OCI-LY1 (cell line): ENCODE results near the gene HRC.
A peak's percentile ranks its signal among the peaks of the same experiment; 100 is the strongest.

Experiments used
- H2AFZ ChIP-seq: fragments of 200-600 bp; sonication (generic), shearing (Covaris generic); 2 replicates; pipeline ENCODE4 v1.6.0; 2014; ENCODE audit warnings: antibody characterized with exemption, mild to moderate bottlenecking, low read length
- H3F3A ChIP-seq: fragments of 200-600 bp; sonication (generic), shearing (Covaris generic); 2 replicates; pipeline ENCODE4 v1.6.0; 2014; ENCODE audit warnings: mild to moderate bottlenecking, antibody characterized with exemption, low read length, moderate library complexity; ENCODE audit not compliant: insufficient read depth
- H3K27ac ChIP-seq: fragments of 200-600 bp; sonication (generic); 2 replicates; pipeline ENCODE4 v1.5.1; 2014; ENCODE audit warnings: low read length, mixed run types, mild to moderate bottlenecking, low read depth; ENCODE audit not compliant: poor library complexity, severe bottlenecking
- H3K27me3 ChIP-seq: fragments of 200-600 bp; sonication (generic); 2 replicates; pipeline ENCODE4 v1.6.0; 2014; ENCODE audit warnings: antibody characterized with exemption, mild to moderate bottlenecking, low read length, moderate library complexity; ENCODE audit not compliant: insufficient read depth
- H3K36me3 ChIP-seq: fragments of 200-600 bp; sonication (generic); 2 replicates; pipeline ENCODE4 v1.6.1; 2014; ENCODE audit warnings: mild to moderate bottlenecking, antibody characterized with exemption, low read length, moderate library complexity, mixed read lengths; ENCODE audit not compliant: insufficient read depth
- H3K4me1 ChIP-seq: fragments of 200-600 bp; sonication (generic); 2 replicates; pipeline ENCODE4 v1.5.1; 2014; ENCODE audit warnings: mild to moderate bottlenecking, low read length, moderate library complexity; ENCODE audit not compliant: insufficient read depth, severe bottlenecking
- H3K4me2 ChIP-seq: fragments of 200-600 bp; sonication (generic), shearing (Covaris generic); 2 replicates; pipeline ENCODE4 v1.6.1; 2014; ENCODE audit warnings: low read length
- H3K4me3 ChIP-seq: fragments of 200-600 bp; sonication (generic); 2 replicates; pipeline ENCODE4 v1.5.1; 2014; ENCODE audit warnings: low read length, low read depth, mild to moderate bottlenecking, mixed read lengths; ENCODE audit not compliant: poor library complexity, severe bottlenecking
- H3K79me2 ChIP-seq: fragments of 200-600 bp; shearing (Covaris generic); 2 replicates; pipeline ENCODE4 v1.6.1; 2016; ENCODE audit warnings: mixed run types, low read length, mixed read lengths; ENCODE audit not compliant: insufficient read depth
- H3K9ac ChIP-seq: fragments of 200-600 bp; sonication (generic), shearing (Covaris generic); 2 replicates; pipeline ENCODE4 v1.6.1; 2014; ENCODE audit warnings: mild to moderate bottlenecking, low read length, mixed read lengths
- H3K9me2 ChIP-seq: fragments of 200-600 bp; sonication (generic), shearing (Covaris generic); 2 replicates; pipeline ENCODE4 v1.6.1; 2014; ENCODE audit warnings: low read depth, mild to moderate bottlenecking, low read length, mixed read lengths
- H3K9me3 ChIP-seq: fragments of 200-600 bp; shearing (Covaris generic); 2 replicates; pipeline ENCODE4 v1.6.1; 2014; ENCODE audit warnings: low read length, mixed read lengths
- H4K20me1 ChIP-seq: fragments of 200-600 bp; sonication (generic), shearing (Covaris generic); 2 replicates; pipeline ENCODE4 v1.6.0; 2016; ENCODE audit warnings: mild to moderate bottlenecking, low read length; ENCODE audit not compliant: insufficient read depth
- CTCF ChIP-seq: fragments of 200-600 bp; sonication (generic), shearing (Covaris generic); IDR thresholded peaks from 2 replicates; pipeline ENCODE4 v1.5.1; 2017; ENCODE audit warnings: mild to moderate bottlenecking, antibody characterized with exemption, low read length, moderate library complexity, mixed read lengths
- EZH2 ChIP-seq: fragments of 200-600 bp; sonication (generic), shearing (Covaris generic); IDR thresholded peaks from 2 replicates; pipeline ENCODE4 v1.8.0; 2017; ENCODE audit warnings: borderline replicate concordance, mixed run types, mild to moderate bottlenecking, antibody characterized with exemption, low read length, moderate library complexity, mixed read lengths

Gene HRC

GRCh38 chr19:49120868-49121267 lies 34.3 kb downstream of the HRC start:
- H3K4me1 ChIP-seq, result peaks cover 19% of the 10 kb centered on the region

GRCh38 chr19:49120325-49120683 lies 34.9 kb downstream of the HRC start:
- Histone ChIP-seq H3K36me3 (no peaks in the 10 kb centered on the region), H3K9ac (no peak overlapping the region), H3K27me3 (0 out of 2 replicates have a peak, but pooled peaks cover 7% of the 10 kb centered on the region), H2AFZ (no peak overlapping the region), H4K20me1 (no peaks in the 10 kb centered on the region), H3K79me2 (no peaks in the 10 kb centered on the region), H3K4me3 (no peak overlapping the region), H3K27ac (no peak overlapping the region), H3K4me2 (peak overlapping the region; percentile 98), H3K9me3 (no peaks in the 10 kb centered on the region), H3K4me1 (peaks cover 19% of the 10 kb centered on the region), H3K9me2 (no peaks in the 10 kb centered on the region), H3F3A (peaks cover 5% of the 10 kb centered on the region; the same call in 1 of the 2 replicates)
- no peak for TF ChIP-seq EZH2
- no peak for TF ChIP-seq CTCF

More at GRCh38 chr19:49120868-49121267, 34.3 kb downstream of the HRC start:
- Histone ChIP-seq H3K36me3 (no peaks in the 10 kb centered on the region), H2AFZ (no peak overlapping the region), H3K79me2 (no peaks in the 10 kb centered on the region), H3K27me3 (0 out of 2 replicates have a peak, but pooled peaks cover 7% of the 10 kb centered on the region), H3K9me2 (no peaks in the 10 kb centered on the region), H4K20me1 (no peaks in the 10 kb centered on the region), H3F3A (peaks cover 5% of the 10 kb centered on the region; the same call in 1 of the 2 replicates), H3K4me3 (no peak overlapping the region), H3K4me2 (no peak overlapping the region), H3K9ac (no peak overlapping the region), H3K9me3 (no peaks in the 10 kb centered on the region), H3K27ac (no peak overlapping the region)
- no peak for TF ChIP-seq CTCF

- peaks cover 23% of the 10 kb centered on the region for H3K4me1 ChIP-seq
- H2AFZ ChIP-seq, result peak within 1 kb of the TSS; percentile 20; the same call in 1 of the 2 replicates
- H3K79me2 ChIP-seq, result no peaks in the 10 kb centered on the region
- peaks cover 5% of the 10 kb centered on the region; the same call in 1 of the 2 replicates for H3F3A ChIP-seq
- H3K4me3 ChIP-seq, result peak within 1 kb of the TSS; percentile 73
- peak within 1 kb of the TSS; percentile 55 for H3K27ac ChIP-seq
- H4K20me1 ChIP-seq, result no peaks in the 10 kb centered on the region
- H3K27me3 ChIP-seq, result 0 out of 2 replicates have a peak, but pooled peaks cover 7% of the 10 kb centered on the region
- H3K9ac ChIP-seq, result peak within 1 kb of the TSS; percentile 80
- H3K4me2 ChIP-seq, result peak within 1 kb of the TSS; percentile 98
- no peaks in the 10 kb centered on the region for H3K9me3 ChIP-seq
- TF ChIP-seq EZH2 (no peak; the same call in 1 of the 2 replicates), CTCF (no peak)
- H3K9me2 ChIP-seq, result no peaks in the 10 kb centered on the region
- H3K36me3 ChIP-seq, result no peaks in the 10 kb centered on the region
These were observed 35.5 kb downstream of the HRC start, which contains the start of gene PPFIA3 for GRCh38 chr19:49119411-49120324. TSS of gene PPFIA3 (plus strand) at chr19:49119544. CDS start at chr19:49127874, 8,330 bp downstream.
